Measurements from ENCODE around the gene MTUS2. TPM values are rescaled to one million over a fixed set of nuclear protein-coding genes. Genes with fewer than 3 reads are reported as not detected.

MTUS2 gene
- total and polyA plus RNA-seq, 2 of the 8 experiments (the other 6 are each of a cell fraction or from before 2014, with no cell fraction given) = 0.18 to 0.80 TPM

DNA sequence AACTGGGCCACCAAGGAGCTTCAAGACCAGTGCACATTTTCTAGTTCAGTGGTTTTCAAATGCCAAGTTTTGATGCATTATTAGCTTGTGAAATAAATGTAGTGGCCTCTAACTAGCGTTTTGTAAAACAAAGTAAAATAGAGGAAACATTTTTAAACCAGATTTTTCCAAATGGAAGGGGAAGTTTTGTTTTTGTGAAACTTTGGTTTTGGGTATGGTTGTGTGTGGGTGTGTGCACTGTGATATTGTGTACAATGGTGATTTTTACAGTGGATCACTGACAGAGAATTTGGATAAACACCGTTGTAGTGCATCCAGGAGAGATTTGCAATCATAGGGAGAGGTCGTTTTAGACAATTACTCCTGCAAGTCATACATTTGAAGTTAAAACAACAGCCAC, 666.4 kb downstream of the MTUS2 start (continued):
- TF ChIP-seq, protein P1, sequence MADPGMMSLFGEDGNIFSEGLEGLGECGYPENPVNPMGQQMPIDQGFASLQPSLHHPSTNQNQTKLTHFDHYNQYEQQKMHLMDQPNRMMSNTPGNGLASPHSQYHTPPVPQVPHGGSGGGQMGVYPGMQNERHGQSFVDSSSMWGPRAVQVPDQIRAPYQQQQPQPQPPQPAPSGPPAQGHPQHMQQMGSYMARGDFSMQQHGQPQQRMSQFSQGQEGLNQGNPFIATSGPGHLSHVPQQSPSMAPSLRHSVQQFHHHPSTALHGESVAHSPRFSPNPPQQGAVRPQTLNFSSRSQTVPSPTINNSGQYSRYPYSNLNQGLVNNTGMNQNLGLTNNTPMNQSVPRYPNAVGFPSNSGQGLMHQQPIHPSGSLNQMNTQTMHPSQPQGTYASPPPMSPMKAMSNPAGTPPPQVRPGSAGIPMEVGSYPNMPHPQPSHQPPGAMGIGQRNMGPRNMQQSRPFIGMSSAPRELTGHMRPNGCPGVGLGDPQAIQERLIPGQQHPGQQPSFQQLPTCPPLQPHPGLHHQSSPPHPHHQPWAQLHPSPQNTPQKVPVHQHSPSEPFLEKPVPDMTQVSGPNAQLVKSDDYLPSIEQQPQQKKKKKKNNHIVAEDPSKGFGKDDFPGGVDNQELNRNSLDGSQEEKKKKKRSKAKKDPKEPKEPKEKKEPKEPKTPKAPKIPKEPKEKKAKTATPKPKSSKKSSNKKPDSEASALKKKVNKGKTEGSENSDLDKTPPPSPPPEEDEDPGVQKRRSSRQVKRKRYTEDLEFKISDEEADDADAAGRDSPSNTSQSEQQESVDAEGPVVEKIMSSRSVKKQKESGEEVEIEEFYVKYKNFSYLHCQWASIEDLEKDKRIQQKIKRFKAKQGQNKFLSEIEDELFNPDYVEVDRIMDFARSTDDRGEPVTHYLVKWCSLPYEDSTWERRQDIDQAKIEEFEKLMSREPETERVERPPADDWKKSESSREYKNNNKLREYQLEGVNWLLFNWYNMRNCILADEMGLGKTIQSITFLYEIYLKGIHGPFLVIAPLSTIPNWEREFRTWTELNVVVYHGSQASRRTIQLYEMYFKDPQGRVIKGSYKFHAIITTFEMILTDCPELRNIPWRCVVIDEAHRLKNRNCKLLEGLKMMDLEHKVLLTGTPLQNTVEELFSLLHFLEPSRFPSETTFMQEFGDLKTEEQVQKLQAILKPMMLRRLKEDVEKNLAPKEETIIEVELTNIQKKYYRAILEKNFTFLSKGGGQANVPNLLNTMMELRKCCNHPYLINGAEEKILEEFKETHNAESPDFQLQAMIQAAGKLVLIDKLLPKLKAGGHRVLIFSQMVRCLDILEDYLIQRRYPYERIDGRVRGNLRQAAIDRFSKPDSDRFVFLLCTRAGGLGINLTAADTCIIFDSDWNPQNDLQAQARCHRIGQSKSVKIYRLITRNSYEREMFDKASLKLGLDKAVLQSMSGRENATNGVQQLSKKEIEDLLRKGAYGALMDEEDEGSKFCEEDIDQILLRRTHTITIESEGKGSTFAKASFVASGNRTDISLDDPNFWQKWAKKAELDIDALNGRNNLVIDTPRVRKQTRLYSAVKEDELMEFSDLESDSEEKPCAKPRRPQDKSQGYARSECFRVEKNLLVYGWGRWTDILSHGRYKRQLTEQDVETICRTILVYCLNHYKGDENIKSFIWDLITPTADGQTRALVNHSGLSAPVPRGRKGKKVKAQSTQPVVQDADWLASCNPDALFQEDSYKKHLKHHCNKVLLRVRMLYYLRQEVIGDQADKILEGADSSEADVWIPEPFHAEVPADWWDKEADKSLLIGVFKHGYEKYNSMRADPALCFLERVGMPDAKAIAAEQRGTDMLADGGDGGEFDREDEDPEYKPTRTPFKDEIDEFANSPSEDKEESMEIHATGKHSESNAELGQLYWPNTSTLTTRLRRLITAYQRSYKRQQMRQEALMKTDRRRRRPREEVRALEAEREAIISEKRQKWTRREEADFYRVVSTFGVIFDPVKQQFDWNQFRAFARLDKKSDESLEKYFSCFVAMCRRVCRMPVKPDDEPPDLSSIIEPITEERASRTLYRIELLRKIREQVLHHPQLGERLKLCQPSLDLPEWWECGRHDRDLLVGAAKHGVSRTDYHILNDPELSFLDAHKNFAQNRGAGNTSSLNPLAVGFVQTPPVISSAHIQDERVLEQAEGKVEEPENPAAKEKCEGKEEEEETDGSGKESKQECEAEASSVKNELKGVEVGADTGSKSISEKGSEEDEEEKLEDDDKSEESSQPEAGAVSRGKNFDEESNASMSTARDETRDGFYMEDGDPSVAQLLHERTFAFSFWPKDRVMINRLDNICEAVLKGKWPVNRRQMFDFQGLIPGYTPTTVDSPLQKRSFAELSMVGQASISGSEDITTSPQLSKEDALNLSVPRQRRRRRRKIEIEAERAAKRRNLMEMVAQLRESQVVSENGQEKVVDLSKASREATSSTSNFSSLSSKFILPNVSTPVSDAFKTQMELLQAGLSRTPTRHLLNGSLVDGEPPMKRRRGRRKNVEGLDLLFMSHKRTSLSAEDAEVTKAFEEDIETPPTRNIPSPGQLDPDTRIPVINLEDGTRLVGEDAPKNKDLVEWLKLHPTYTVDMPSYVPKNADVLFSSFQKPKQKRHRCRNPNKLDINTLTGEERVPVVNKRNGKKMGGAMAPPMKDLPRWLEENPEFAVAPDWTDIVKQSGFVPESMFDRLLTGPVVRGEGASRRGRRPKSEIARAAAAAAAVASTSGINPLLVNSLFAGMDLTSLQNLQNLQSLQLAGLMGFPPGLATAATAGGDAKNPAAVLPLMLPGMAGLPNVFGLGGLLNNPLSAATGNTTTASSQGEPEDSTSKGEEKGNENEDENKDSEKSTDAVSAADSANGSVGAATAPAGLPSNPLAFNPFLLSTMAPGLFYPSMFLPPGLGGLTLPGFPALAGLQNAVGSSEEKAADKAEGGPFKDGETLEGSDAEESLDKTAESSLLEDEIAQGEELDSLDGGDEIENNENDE (IDR thresholded peaks at IDR 0.05; ENCODE audit: insufficient replicate concordance, low read length) = no peak
- TF ChIP-seq TCF12 (IDR thresholded peaks at IDR 0.05; ENCODE audit: low read depth, low read length) = no peak
- TF ChIP-seq NRF1 (IDR thresholded peaks at IDR 0.05; ENCODE audit: low read depth, low read length) = no peak
- TF ChIP-seq SP1 (IDR thresholded peaks at IDR 0.05; ENCODE audit: low read depth, low read length) = no peak
- TF ChIP-seq POLR2AphosphoS5 (IDR thresholded peaks at IDR 0.05; ENCODE audit: low read depth, low read length) = no peak
- TF ChIP-seq CEBPB (IDR thresholded peaks at IDR 0.05; ENCODE audit: low read depth, low read length) = no peak
